Ishikawa (cell line): ENCODE measurements around the gene SETD1A.

Experiments
- CEBPB ChIP-seq: IDR thresholded peaks from 2 replicates; pipeline ENCODE4 v1.6.1; 2012
- CREB1 ChIP-seq: IDR thresholded peaks from 2 replicates; pipeline ENCODE4 v1.6.1; 2012; ENCODE audit warnings: low read depth
- EGR1 ChIP-seq: IDR thresholded peaks from 2 replicates; pipeline ENCODE4 v1.6.1; 2012
- EP300 ChIP-seq: IDR thresholded peaks from 2 replicates; pipeline ENCODE4 v1.6.1; 2012; ENCODE audit warnings: borderline replicate concordance
- FOXM1 ChIP-seq: IDR thresholded peaks from 2 replicates; pipeline ENCODE4 v1.6.1; 2012; ENCODE audit warnings: low read depth, borderline replicate concordance
- NFIC ChIP-seq: IDR thresholded peaks from 2 replicates; pipeline ENCODE4 v1.6.1; 2012
- RAD21 ChIP-seq: IDR thresholded peaks from 2 replicates; pipeline ENCODE4 v1.6.1; 2012; ENCODE audit warnings: low read depth
- TAF1 ChIP-seq: IDR thresholded peaks from 2 replicates; pipeline ENCODE4 v1.6.1; 2012; ENCODE audit warnings: low read depth, mild to moderate bottlenecking
- TCF12 ChIP-seq: IDR thresholded peaks from 2 replicates; pipeline ENCODE4 v1.6.1; 2012; ENCODE audit warnings: low read depth
- TEAD4 ChIP-seq: IDR thresholded peaks from 2 replicates; pipeline ENCODE4 v1.6.1; 2012
- YY1 ChIP-seq: IDR thresholded peaks from 2 replicates; pipeline ENCODE4 v1.6.1; 2012; ENCODE audit warnings: low read depth
- ZBTB7A ChIP-seq: IDR thresholded peaks from 2 replicates; pipeline ENCODE4 v1.6.1; 2012; ENCODE audit warnings: low read depth
- TF ChIP-seq, protein P1 (sequence below): IDR thresholded peaks from 2 replicates; pipeline ENCODE4 v1.6.1; 2012; ENCODE audit warnings: low read depth, mild to moderate bottlenecking
- TF ChIP-seq, protein P2 (sequence below): IDR thresholded peaks from 2 replicates; pipeline ENCODE4 v1.6.1; 2012
- TF ChIP-seq, protein P3 (sequence below): IDR thresholded peaks from 2 replicates; pipeline ENCODE4 v1.6.1; 2012

Gene SETD1A

DNA sequence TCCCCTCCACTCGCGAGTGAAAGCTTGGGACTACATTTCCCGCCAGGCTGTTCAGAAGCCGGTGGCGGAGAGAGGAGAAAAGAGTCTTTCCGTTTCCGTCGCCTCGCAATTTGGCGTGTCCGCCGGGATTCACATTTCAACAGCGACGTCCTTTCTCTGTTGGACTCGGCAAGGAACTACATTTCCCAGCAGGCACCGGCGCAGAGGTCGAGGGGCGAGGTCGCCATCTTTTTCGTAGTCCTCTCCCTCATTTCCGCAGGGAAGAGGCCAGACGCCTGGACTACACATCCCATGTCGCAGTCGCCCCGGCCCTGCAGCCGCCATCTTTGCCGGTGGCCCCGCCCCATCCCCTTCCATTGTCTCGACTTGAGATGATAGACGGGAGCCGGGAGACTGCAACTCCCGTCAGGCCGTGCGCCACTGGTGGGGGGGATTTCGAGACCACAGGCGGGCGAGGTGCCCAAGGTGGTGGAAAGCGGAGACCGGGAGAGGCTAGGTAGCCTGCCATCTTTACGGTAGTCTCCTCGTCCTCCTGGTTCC, 35.1 kb upstream of the SETD1A start:
- TF ChIP-seq CEBPB (no peak), NFIC (no peak), EP300 (no peak), CREB1 (peak; percentile 90), FOXM1 (no peak), TCF12 (peak; percentile 73), EGR1 (peak; percentile 98), YY1 (peak; percentile 98), ZBTB7A (no peak), TAF1 (peak; percentile 52; the same call in 1 of the 2 replicates), RAD21 (no peak), TEAD4 (peak; percentile 23; the same call in 1 of the 2 replicates)
- TF ChIP-seq, protein P1, sequence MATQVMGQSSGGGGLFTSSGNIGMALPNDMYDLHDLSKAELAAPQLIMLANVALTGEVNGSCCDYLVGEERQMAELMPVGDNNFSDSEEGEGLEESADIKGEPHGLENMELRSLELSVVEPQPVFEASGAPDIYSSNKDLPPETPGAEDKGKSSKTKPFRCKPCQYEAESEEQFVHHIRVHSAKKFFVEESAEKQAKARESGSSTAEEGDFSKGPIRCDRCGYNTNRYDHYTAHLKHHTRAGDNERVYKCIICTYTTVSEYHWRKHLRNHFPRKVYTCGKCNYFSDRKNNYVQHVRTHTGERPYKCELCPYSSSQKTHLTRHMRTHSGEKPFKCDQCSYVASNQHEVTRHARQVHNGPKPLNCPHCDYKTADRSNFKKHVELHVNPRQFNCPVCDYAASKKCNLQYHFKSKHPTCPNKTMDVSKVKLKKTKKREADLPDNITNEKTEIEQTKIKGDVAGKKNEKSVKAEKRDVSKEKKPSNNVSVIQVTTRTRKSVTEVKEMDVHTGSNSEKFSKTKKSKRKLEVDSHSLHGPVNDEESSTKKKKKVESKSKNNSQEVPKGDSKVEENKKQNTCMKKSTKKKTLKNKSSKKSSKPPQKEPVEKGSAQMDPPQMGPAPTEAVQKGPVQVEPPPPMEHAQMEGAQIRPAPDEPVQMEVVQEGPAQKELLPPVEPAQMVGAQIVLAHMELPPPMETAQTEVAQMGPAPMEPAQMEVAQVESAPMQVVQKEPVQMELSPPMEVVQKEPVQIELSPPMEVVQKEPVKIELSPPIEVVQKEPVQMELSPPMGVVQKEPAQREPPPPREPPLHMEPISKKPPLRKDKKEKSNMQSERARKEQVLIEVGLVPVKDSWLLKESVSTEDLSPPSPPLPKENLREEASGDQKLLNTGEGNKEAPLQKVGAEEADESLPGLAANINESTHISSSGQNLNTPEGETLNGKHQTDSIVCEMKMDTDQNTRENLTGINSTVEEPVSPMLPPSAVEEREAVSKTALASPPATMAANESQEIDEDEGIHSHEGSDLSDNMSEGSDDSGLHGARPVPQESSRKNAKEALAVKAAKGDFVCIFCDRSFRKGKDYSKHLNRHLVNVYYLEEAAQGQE, result no peak
- TF ChIP-seq, protein P2, sequence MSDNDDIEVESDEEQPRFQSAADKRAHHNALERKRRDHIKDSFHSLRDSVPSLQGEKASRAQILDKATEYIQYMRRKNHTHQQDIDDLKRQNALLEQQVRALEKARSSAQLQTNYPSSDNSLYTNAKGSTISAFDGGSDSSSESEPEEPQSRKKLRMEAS, result 0 out of 2 replicates have a peak, but pooled peaks have one; percentile 6
- TF ChIP-seq, protein P3, sequence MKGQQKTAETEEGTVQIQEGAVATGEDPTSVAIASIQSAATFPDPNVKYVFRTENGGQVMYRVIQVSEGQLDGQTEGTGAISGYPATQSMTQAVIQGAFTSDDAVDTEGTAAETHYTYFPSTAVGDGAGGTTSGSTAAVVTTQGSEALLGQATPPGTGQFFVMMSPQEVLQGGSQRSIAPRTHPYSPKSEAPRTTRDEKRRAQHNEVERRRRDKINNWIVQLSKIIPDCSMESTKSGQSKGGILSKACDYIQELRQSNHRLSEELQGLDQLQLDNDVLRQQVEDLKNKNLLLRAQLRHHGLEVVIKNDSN, result no peak

DNA sequence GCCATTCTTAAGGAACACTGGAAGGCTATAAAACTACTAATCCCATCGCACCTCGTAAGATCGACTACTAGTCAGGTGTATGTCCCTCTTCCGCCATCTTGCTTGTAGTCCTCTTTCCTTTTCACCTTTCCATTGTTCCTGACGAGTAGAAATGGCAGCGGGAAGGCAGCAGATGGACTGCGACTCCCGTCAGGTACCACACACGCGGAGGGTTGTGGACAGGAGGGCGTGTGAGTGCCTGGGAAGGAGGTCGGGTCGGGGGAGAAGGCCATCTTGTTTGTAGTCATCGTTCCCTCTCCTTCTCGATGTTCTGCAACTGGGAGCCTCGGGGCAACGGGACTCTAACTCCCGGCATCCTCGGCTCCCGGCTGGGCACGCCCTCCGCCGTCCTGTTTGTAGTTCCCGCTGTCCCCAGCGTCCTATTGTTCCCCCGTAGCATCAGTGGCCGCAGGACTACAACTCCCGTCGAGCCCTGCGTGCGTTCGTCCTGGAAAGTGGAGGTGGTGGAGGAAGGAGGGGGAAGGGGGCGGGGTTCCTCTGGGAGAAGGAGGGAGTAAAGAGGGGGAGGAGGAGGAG, 34.5 kb upstream of the SETD1A start:
- TF ChIP-seq TAF1, result peak; percentile 32; the same call in 1 of the 2 replicates
- TF ChIP-seq TCF12, result peak; percentile 70
- peak; percentile 95 for TF ChIP-seq YY1
- TF ChIP-seq, protein P2, result peak; percentile 39; the same call in 1 of the 2 replicates
- TF ChIP-seq RAD21, result no peak
- TF ChIP-seq CREB1, result peak; percentile 72
- no peak; the same call in 1 of the 2 replicates for TF ChIP-seq EP300
- no peak for TF ChIP-seq CEBPB
- peak; percentile 68 for TF ChIP-seq EGR1
- TF ChIP-seq, protein P3, result peak; percentile 70

DNA sequence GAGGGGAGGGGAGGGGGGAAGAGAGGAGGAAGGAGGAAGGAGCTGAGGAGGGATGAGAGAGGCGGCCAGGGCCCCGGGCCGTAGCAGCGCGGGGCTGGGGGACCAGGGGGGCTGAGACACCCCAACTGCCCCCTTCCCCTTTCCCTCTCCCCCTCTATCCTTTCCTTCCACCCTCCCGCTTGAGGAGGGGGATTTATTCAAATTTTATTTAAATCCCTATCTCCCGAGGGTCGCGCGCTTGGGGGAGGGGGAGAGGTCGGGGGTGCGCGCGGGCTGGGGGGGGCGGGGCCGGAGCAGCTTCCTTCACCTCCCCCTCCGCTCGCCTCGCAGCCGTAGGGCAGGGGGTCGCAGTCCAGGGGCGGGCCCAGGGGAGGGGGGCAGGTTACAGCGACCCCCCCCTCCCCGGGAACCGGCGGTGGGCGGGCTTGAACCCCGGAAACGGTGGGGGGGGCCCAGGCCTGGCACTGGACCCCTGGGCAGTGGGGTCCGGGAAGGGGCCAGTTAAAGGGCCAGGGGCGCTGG, 33.9 kb upstream of the SETD1A start, which contains the start of gene FBXL19:
Gene FBXL19, plus strand, starts transcription at position 19 of the 522 bp plus-strand sequence. CDS start 2,183 bp downstream, outside the sequence.
- TF ChIP-seq YY1, result no peak
- TF ChIP-seq ZBTB7A, result 0 out of 2 replicates have a peak, but pooled peaks have one; percentile 7
- no peak for TF ChIP-seq TCF12

DNA sequence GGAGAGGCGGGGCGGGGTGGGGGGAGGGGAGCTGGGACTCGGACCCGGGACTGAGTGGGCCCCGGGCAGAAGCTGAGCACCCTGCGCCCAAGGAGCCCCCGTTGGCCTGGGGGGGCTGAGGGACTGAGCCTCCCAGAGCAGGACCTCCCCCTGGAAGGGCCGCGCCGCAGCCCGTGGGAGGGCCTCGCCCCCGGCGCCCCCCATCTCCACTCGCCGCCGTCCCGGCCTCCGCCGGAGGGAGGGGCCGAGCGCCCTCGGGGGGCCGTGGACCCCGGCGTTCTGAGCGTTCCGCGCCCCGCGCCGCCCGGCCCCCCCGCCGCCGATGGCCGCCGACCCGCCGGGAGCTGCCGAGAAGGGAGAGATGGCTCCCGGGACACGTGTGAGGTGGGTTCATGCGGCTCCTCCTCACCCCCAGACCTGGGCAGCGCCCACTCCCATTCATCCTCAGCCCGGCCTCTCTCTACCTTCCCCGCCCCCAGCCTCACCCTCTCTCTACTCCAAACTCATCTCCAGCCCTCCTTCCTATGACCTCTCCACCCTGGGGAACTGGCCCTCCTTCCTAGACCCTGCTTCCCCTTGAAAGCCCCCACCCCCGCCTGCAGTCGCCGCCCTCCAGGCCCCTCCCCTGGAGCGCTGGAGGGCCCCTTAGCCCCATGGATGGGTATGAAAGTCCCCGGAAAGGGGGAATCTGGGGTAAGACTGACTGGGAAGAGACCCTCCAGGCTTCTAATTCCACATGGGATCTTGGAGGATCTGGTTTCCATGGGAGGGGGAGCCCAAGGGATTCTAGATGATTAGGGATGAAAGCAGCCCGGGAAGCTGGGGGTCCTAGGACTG, 33.3 kb upstream of the SETD1A start:
- TF ChIP-seq NFIC (no peak), RAD21 (no peak), TEAD4 (no peak), EP300 (no peak), TCF12 (no peak), CREB1 (no peak), FOXM1 (no peak), TAF1 (no peak)
- TF ChIP-seq, protein P1, result no peak
- TF ChIP-seq, protein P2, result no peak
